HepG2 (cell line): Measurements from ENCODE around the gene CC2D1A. TPM values are rescaled to one million over a fixed set of nuclear protein-coding genes. Genes with fewer than 3 reads are reported as not detected.

Experiments
- EP300 ChIP-seq, 3 experiments: sonication (generic) in 1 of 3; formaldehyde crosslinking in 1 of 3; IDR thresholded peaks; 2 replicates each; pipeline versions ENCODE4 v1.5.1 to v1.6.1; 2011 to 2020; ENCODE audit warnings: low read depth in 2 of 3, low read length in 2 of 3, borderline replicate concordance in 1 of 3, improper control_type of control experiment in 1 of 3, mild to moderate bottlenecking in 1 of 3, missing genetic modification reagents in 1 of 3, moderate library complexity in 1 of 3
- ESRRA ChIP-seq: sonication (generic); formaldehyde crosslinking; IDR thresholded peaks from 2 replicates; pipeline ENCODE4 v1.5.1; 2020; ENCODE audit warnings: mild to moderate bottlenecking, low read depth, missing genetic modification reagents
- GATA4 ChIP-seq: sonication (generic); IDR thresholded peaks from 2 replicates; pipeline ENCODE4 v1.6.1; 2016; ENCODE audit warnings: antibody characterized with exemption, low read depth, borderline replicate concordance
- GFI1 ChIP-seq: sonication (generic); formaldehyde crosslinking; IDR thresholded peaks from 2 replicates; pipeline ENCODE4 v1.5.0; 2020; ENCODE audit warnings: missing genetic modification reagents, mild to moderate bottlenecking, borderline replicate concordance
- GTF3A ChIP-seq: sonication (generic); formaldehyde crosslinking; conservative IDR thresholded peaks from 2 replicates; pipeline ENCODE4 v1.4.0; 2020; ENCODE audit warnings: mild to moderate bottlenecking, missing genetic modification reagents
- STAT5B ChIP-seq: sonication (generic); formaldehyde crosslinking; IDR thresholded peaks from 2 replicates; pipeline ENCODE4 v1.4.0; 2020; ENCODE audit warnings: missing genetic modification reagents
- TBL1XR1 ChIP-seq: fragments of 150-350 bp; IDR thresholded peaks from 2 replicates; pipeline ENCODE4 v1.6.1; 2014; ENCODE audit warnings: borderline replicate concordance, low read length; ENCODE audit not compliant: partially characterized antibody
- ZIK1 ChIP-seq: sonication (generic); formaldehyde crosslinking; IDR thresholded peaks from 2 replicates; pipeline ENCODE4 v1.5.0; 2020; ENCODE audit warnings: mild to moderate bottlenecking, low read depth, missing genetic modification reagents, borderline replicate concordance
- ZNF24 ChIP-seq: fragments of 450-650 bp; IDR thresholded peaks from 2 replicates; pipeline ENCODE4 v1.6.1; 2017; ENCODE audit warnings: antibody characterized with exemption, mild to moderate bottlenecking
- ZNF251 ChIP-seq: sonication (generic); formaldehyde crosslinking; IDR thresholded peaks from 2 replicates; pipeline ENCODE4 v1.9.0; 2021; ENCODE audit warnings: mild to moderate bottlenecking, missing genetic modification reagents
- ZNF552 ChIP-seq: sonication (generic); formaldehyde crosslinking; IDR thresholded peaks from 2 replicates; pipeline ENCODE4 v1.9.0; 2022; ENCODE audit warnings: missing genetic modification reagents, mild to moderate bottlenecking, borderline replicate concordance
- ZNF563 ChIP-seq: sonication (generic); formaldehyde crosslinking; IDR thresholded peaks from 2 replicates; pipeline ENCODE4 v1.8.0; 2022; ENCODE audit warnings: mild to moderate bottlenecking, moderate library complexity, missing genetic modification reagents
- ZNF577 ChIP-seq: sonication (generic); formaldehyde crosslinking; IDR thresholded peaks from 2 replicates; pipeline ENCODE4 v1.4.0; 2020; ENCODE audit warnings: mild to moderate bottlenecking, low read depth, missing genetic modification reagents, borderline replicate concordance
- ZNF598 ChIP-seq: sonication (generic); formaldehyde crosslinking; IDR thresholded peaks from 2 replicates; pipeline ENCODE4 v1.5.1; 2020; ENCODE audit warnings: mild to moderate bottlenecking, missing genetic modification reagents, borderline replicate concordance
- ZNF878 ChIP-seq: sonication (generic); formaldehyde crosslinking; IDR thresholded peaks from 2 replicates; pipeline ENCODE4 v1.8.1; 2023; ENCODE audit warnings: mild to moderate bottlenecking, missing genetic modification reagents, moderate library complexity
- polyA plus RNA-seq, 8 experiments: library from polyadenylated mRNA; depleted of rRNA in 3 of 8; stranded (reverse) in 7 of 8; unstranded in 1 of 8; fragments of >200 nt; fragmentation: Illumina TruSeq in 4 of 8; extraction: Trizol in 4 of 8; gene quantifications; 2 replicates each; pipeline versions ENCODE4 v1.2.1 to v1.2.3, GENCODE V29; 2011 to 2016; ENCODE audit warnings: low read depth in 4 of 8, missing spikeins in 1 of 8, mixed read lengths in 1 of 8; ENCODE audit not compliant: insufficient read depth in 1 of 8
- total RNA-seq, 5 experiments: library from RNA; depleted of rRNA; stranded (reverse); fragments of >200 nt; fragmentation: Illumina TruSeq; extraction: Trizol; gene quantifications; 2 replicates each; pipeline ENCODE4 v1.2.3, GENCODE V29; 2016; ENCODE audit warnings: low read depth in 1 of 5
- TF ChIP-seq, protein P1 (sequence below): sonication (generic); formaldehyde crosslinking; IDR thresholded peaks from 2 replicates; pipeline ENCODE4 v1.4.0; 2020; ENCODE audit warnings: mild to moderate bottlenecking, missing genetic modification reagents
- TF ChIP-seq, protein P2 (sequence below): sonication (generic); formaldehyde crosslinking; IDR thresholded peaks from 2 replicates; pipeline ENCODE4 v1.5.1; 2020; ENCODE audit warnings: missing genetic modification reagents, mild to moderate bottlenecking, borderline replicate concordance
- TF ChIP-seq, protein P3 (sequence below): IDR thresholded peaks from 2 replicates; pipeline ENCODE4 v1.6.1; 2016; ENCODE audit warnings: missing biosample characterization, missing genetic modification reagents, low read depth

The CC2D1A gene
- total and polyA plus RNA-seq, 2 of the 13 experiments (the other 11 are each of a cell fraction or from before 2014, with no cell fraction given): 9.7 to 11.5 TPM

DNA sequence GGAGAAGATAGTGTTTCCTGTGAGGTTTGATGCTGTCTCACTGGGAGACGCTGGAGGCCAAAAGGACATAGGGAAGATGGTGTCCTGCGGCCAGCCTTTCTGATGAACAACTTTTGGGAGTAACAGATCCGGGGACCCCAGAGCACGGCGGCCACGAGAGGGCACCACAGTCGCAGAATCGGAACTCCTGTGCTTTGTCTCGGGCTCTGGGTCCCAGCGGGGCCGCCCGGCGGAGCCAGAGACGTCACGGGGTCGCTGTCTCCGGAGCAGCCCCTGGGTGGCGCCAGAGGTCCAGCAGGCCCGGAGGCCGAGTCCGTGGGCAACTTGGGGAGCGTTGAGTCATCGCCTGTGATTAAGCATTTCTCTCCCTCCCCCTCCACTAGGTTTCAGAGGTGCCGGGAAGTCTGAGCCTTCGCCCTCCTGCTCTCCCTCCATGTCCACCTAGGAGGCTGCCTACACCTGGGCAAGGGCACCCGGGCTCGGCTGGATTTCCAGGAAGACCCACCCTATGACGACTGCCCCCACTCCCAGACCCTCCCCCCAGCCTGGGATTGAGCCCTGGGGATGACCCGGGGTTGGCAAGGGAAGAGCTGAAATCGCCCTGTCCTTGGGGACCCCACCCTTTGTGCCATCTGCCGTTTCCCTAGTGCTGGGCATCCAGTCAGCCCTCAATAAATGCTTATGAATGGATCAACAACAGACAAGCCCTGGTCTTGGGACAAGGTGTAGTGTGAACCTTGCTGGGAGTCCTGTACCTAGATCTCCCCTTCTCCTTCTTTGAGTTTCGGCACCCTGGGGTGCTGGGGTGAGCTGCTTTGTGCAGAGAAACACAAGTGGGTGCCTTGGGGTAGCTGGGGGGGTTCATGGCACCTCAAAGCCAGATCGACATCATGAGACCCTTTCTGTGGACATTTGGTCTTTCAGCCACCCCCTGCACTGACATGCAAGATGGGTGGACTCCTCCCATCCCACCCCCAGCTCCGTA, 25.6 kb upstream of the CC2D1A start (continued):
- TF ChIP-seq ZIK1 (CRISPR knock-in tag) (0 out of 2 replicates have a peak, but pooled peaks have one; percentile 29), GFI1 (CRISPR knock-in tag) (peak; percentile 60; the same call in 1 of the 2 replicates), ZNF563 (CRISPR knock-in tag) (no peak), EP300 (IDR thresholded peaks at IDR 0.05; ENCODE audit: low read depth in 2 of 2, low read length in 2 of 2) (peak in 1 of 2 experiments; percentile 13; a peak in 1 of 4 replicates), EP300 (CRISPR knock-in tag; IDR thresholded peaks at IDR 0.05; ENCODE audit: borderline replicate concordance) (no peak; the same call in 1 of the 2 replicates), ZNF878 (CRISPR knock-in tag) (no peak), TBL1XR1 (no peak), STAT5B (CRISPR knock-in tag) (no peak), ZNF251 (CRISPR knock-in tag) (no peak), ZNF598 (0 out of 2 replicates have a peak, but pooled peaks have one; percentile 68), ESRRA (no peak; the same call in 1 of the 2 replicates), ZNF552 (CRISPR knock-in tag) (no peak), GATA4 (no peak), ZNF577 (CRISPR knock-in tag) (no peak), GTF3A (CRISPR knock-in tag) (0 out of 2 replicates have a peak, but pooled peaks have one; percentile 39), ZNF24 (no peak)
- TF ChIP-seq, protein P1, sequence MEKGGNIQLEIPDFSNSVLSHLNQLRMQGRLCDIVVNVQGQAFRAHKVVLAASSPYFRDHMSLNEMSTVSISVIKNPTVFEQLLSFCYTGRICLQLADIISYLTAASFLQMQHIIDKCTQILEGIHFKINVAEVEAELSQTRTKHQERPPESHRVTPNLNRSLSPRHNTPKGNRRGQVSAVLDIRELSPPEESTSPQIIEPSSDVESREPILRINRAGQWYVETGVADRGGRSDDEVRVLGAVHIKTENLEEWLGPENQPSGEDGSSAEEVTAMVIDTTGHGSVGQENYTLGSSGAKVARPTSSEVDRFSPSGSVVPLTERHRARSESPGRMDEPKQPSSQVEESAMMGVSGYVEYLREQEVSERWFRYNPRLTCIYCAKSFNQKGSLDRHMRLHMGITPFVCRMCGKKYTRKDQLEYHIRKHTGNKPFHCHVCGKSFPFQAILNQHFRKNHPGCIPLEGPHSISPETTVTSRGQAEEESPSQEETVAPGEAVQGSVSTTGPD: no peak
- TF ChIP-seq, protein P2, sequence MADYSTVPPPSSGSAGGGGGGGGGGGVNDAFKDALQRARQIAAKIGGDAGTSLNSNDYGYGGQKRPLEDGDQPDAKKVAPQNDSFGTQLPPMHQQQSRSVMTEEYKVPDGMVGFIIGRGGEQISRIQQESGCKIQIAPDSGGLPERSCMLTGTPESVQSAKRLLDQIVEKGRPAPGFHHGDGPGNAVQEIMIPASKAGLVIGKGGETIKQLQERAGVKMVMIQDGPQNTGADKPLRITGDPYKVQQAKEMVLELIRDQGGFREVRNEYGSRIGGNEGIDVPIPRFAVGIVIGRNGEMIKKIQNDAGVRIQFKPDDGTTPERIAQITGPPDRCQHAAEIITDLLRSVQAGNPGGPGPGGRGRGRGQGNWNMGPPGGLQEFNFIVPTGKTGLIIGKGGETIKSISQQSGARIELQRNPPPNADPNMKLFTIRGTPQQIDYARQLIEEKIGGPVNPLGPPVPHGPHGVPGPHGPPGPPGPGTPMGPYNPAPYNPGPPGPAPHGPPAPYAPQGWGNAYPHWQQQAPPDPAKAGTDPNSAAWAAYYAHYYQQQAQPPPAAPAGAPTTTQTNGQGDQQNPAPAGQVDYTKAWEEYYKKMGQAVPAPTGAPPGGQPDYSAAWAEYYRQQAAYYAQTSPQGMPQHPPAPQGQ (CRISPR knock-in tag): no peak
- TF ChIP-seq, protein P3, sequence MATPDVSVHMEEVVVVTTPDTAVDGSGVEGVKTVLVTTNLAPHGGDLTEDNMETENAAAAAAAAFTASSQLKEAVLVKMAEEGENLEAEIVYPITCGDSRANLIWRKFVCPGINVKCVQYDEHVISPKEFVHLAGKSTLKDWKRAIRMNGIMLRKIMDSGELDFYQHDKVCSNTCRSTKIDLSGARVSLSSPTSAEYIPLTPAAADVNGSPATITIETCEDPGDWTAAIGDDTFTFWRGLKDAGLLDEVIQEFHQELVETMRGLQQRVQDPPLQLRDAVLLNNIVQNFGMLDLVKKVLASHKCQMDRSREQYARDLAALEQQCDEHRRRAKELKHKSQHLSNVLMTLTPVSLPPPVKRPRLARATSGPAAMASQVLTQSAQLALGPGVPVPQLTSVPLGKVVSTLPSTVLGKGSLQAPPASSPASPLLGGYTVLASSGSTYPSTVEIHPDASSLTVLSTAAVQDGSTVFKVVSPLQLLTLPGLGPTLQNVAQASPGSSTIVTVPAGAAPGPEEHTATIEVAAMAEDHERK (CRISPR knock-in tag): no peak
